Uterus (tissue), 4 donors: Measurements from ENCODE around the gene PTPN1. TPM values are rescaled to one million over a fixed set of nuclear protein-coding genes. Genes with fewer than 3 reads are reported as not detected.

Source experiments
- DNase-seq, 2 donors: peaks; one replicate each; pipeline ENCODE4 v3.0.0-alpha.2; 2019 to 2020
- H3K27ac ChIP-seq, 2 donors: fragments of 200-600 bp; sonication (generic); 1 replicate in 1 of 2; 2 replicates in 1 of 2; pipeline ENCODE4 v1.5.1; 2016 to 2018
- H3K27me3 ChIP-seq, 2 donors: fragments of 200-600 bp; sonication (generic); one replicate each; pipeline ENCODE4 v1.5.1; 2018 to 2019; ENCODE audit warnings: control low read depth in 1 of 2
- H3K36me3 ChIP-seq, 2 donors: fragments of 200-600 bp; sonication (generic); one replicate each; pipeline ENCODE4 v1.5.1; 2019; ENCODE audit warnings: control low read depth in 1 of 2
- H3K4me1 ChIP-seq, 2 donors: fragments of 200-600 bp; sonication (generic); one replicate each; pipeline ENCODE4 v1.5.1; 2018 to 2019; ENCODE audit warnings: control low read depth in 1 of 2
- H3K4me3 ChIP-seq, 2 donors: fragments of 200-600 bp; sonication (generic); 1 replicate in 1 of 2; 2 replicates in 1 of 2; pipeline ENCODE4 v1.5.1; 2018 to 2019; ENCODE audit warnings: mild to moderate bottlenecking in 1 of 2
- H3K9me3 ChIP-seq, 2 donors: fragments of 200-600 bp; sonication (generic); one replicate each; pipeline ENCODE4 v1.5.1; 2019; ENCODE audit warnings: control low read depth in 1 of 2
- POLR2A ChIP-seq, 2 donors: fragments of 450-650 bp; IDR thresholded peaks; one replicate each; pipeline ENCODE4 v1.6.1; 2016; ENCODE audit warnings: antibody characterized with exemption in 2 of 2, mild to moderate bottlenecking in 1 of 2, moderate library complexity in 1 of 2
- intact Hi-C: fragments of 100-400 bp; cut with DNase I; formaldehyde crosslinking; loops from one replicate; pipeline ENCODE4 v1.15.1; 2023; ENCODE audit warnings: low total_unique reads
- microRNA counts, 2 donors: library from miRNA; unstranded; fragments of <30 nt; microRNA quantifications; one replicate each; lab custom pipeline; 2016 to 2017
- microRNA-seq: library from miRNA; unstranded; fragments of <30 nt; microRNA quantifications from one replicate; pipeline ENCODE4, GENCODE V29; 2016; ENCODE audit warnings: borderline microRNAs expressed, borderline replicate concordance
- small RNA-seq: library from RNA; depleted of rRNA; stranded (forward); fragments of <200 nt; gene quantifications from one replicate; pipeline ENCODE3, GENCODE V24; 2016
- total RNA-seq, 4 donors: library from RNA; depleted of rRNA in 3 of 4; stranded (reverse); fragments of >200 nt in 3 of 4; gene quantifications; one replicate each; pipeline versions ENCODE4 v1.1.0 to v1.2.4, GENCODE V29; 2014 to 2023
- TF ChIP-seq, protein P1 (sequence below), 4 experiments: fragments of 200-600 bp in 2 of 4; fragments of 450-650 bp in 2 of 4; sonication (generic) in 2 of 4; IDR thresholded peaks; one replicate each; pipeline ENCODE4 v1.5.1; 2016 to 2019; ENCODE audit warnings: antibody characterized with exemption in 4 of 4, mild to moderate bottlenecking in 2 of 4, moderate library complexity in 1 of 4
- donor health status: DM: yes; HTN: yes; CAD: no.

The PTPN1 gene
- total RNA-seq, 4 donors from 2014 or later = 14.1 to 33.9 (median 20.2) TPM

GRCh38 chr20:50632701-50633100 lies 122.5 kb downstream of the PTPN1 start:
- TF ChIP-seq POLR2A (IDR thresholded peaks at IDR 0.05) = no peak
- TF ChIP-seq, protein P1, sequence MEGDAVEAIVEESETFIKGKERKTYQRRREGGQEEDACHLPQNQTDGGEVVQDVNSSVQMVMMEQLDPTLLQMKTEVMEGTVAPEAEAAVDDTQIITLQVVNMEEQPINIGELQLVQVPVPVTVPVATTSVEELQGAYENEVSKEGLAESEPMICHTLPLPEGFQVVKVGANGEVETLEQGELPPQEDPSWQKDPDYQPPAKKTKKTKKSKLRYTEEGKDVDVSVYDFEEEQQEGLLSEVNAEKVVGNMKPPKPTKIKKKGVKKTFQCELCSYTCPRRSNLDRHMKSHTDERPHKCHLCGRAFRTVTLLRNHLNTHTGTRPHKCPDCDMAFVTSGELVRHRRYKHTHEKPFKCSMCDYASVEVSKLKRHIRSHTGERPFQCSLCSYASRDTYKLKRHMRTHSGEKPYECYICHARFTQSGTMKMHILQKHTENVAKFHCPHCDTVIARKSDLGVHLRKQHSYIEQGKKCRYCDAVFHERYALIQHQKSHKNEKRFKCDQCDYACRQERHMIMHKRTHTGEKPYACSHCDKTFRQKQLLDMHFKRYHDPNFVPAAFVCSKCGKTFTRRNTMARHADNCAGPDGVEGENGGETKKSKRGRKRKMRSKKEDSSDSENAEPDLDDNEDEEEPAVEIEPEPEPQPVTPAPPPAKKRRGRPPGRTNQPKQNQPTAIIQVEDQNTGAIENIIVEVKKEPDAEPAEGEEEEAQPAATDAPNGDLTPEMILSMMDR (IDR thresholded peaks at IDR 0.05) = no peak
- H3K27ac ChIP-seq = no peak overlapping the region
- no peaks in the 10 kb centered on the region for H3K36me3 ChIP-seq
- no peak for DNase-seq
- H3K27me3 ChIP-seq = no peaks in the 10 kb centered on the region
- peaks cover 0 to 12% of the 10 kb centered on the region in 2 donors for H3K4me1 ChIP-seq
- no peaks in the 10 kb centered on the region for H3K9me3 ChIP-seq
- H3K4me3 ChIP-seq = no peak overlapping the region
- intact Hi-C loops = no loop called here

DNA sequence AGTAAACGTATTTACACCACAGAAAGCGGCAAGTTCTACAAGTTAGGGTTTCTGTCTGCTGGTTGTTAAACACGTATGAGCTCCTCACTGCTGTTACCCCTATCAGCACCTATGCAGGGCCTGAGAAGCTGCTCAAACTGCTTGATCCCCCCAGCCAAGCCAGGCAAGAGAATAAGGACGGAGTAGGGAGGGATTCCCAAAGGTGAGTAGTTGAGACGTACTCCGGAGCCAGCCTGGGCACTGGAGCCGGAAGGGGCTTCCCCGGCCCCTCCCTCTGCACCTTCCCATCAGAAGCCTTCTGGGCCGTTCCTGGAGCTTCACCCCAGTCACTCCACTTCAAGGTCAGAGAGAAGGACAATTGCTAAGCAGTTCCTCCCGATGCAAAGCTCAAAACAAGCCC lies 123.2 kb downstream of the PTPN1 start:
- no peaks in the 10 kb centered on the region for H3K9me3 ChIP-seq
- H3K36me3 ChIP-seq = no peaks in the 10 kb centered on the region
- H3K27me3 ChIP-seq = no peaks in the 10 kb centered on the region
- TF ChIP-seq, protein P1 (IDR thresholded peaks at IDR 0.05) = no peak
- no peak for TF ChIP-seq POLR2A (IDR thresholded peaks at IDR 0.05)
- DNase-seq = no peak
- H3K4me3 ChIP-seq = no peak overlapping the region
- H3K4me1 ChIP-seq = peaks cover 0 to 14% of the 10 kb centered on the region in 2 donors
- intact Hi-C loops = no loop called here
- no peak overlapping the region for H3K27ac ChIP-seq

GRCh38 chr20:50634191-50634590 lies 124.0 kb downstream of the PTPN1 start:
- no peak for DNase-seq
- TF ChIP-seq POLR2A (IDR thresholded peaks at IDR 0.05) = no peak
- TF ChIP-seq, protein P1 (IDR thresholded peaks at IDR 0.05) = no peak
- Histone ChIP-seq H3K27me3 (no peaks in the 10 kb centered on the region), H3K4me3 (no peak overlapping the region), H3K4me1 (peaks cover 0 to 15% of the 10 kb centered on the region in 2 donors), H3K27ac (no peak overlapping the region), H3K9me3 (no peaks in the 10 kb centered on the region), H3K36me3 (no peaks in the 10 kb centered on the region)
- intact Hi-C loops = no loop called here

MicroRNA genes within 50 kb of the gene (microRNA counts, 767-probe panel; counts per million panel counts)
- microRNA hsa-miR-645 (lab: Ali Mortazavi, UCI) = 0 counts per million in 2 donors

Small RNAs within 50 kb of the gene (microRNA-seq; reads per million reads assigned to microRNA genes)
- not detected for gene MIR1302-5
- gene MIR645 = not detected

Small RNAs within 50 kb of the gene (small RNA-seq; reads per million reads assigned to genes)
- not detected for gene COX6CP2
- not detected for gene MIR1302-5
- not detected for gene MIR645
- gene RF00019 = not detected

Other genes with a start within 250 kb of the PTPN1 start
- 10 to 100 TPM in 3 of 4 donors, 1 to 10 TPM in 1; 9.1 to 85.4 (median 17.8) TPM for gene RIPOR3, start 181.2 kb downstream of the PTPN1 start, total RNA-seq
- gene PARD6B, start 221.2 kb downstream of the PTPN1 start, total RNA-seq = 10 to 100 TPM in 2 of 4 donors, 1 to 10 TPM in 2; 2.0 to 13.2 (median 7.8) TPM